ENCODE results near the gene P4HB.

P4HB gene

GRCh38 chr17:81810892-81811704, 49.2 kb downstream of the P4HB start:
- H3K9me3 Mint-ChIP-seq, result no peaks in the 10 kb centered on the region
- H3K4me3 Mint-ChIP-seq, result no peak overlapping the region
- TF ChIP-seq, protein P1, sequence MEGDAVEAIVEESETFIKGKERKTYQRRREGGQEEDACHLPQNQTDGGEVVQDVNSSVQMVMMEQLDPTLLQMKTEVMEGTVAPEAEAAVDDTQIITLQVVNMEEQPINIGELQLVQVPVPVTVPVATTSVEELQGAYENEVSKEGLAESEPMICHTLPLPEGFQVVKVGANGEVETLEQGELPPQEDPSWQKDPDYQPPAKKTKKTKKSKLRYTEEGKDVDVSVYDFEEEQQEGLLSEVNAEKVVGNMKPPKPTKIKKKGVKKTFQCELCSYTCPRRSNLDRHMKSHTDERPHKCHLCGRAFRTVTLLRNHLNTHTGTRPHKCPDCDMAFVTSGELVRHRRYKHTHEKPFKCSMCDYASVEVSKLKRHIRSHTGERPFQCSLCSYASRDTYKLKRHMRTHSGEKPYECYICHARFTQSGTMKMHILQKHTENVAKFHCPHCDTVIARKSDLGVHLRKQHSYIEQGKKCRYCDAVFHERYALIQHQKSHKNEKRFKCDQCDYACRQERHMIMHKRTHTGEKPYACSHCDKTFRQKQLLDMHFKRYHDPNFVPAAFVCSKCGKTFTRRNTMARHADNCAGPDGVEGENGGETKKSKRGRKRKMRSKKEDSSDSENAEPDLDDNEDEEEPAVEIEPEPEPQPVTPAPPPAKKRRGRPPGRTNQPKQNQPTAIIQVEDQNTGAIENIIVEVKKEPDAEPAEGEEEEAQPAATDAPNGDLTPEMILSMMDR (IDR thresholded peaks at IDR 0.05; ENCODE audit: unreplicated experiment in 3 of 3), result no peak
- no peaks in the 10 kb centered on the region for H3K4me1 Mint-ChIP-seq
- H3K27ac Mint-ChIP-seq, result no peak overlapping the region
- peaks cover 7% of the 10 kb centered on the region for H3K36me3 Mint-ChIP-seq (ENCODE audit: low read depth)
- H3K27me3 Mint-ChIP-seq (ENCODE audit: low read depth), result peaks cover 40% of the 10 kb centered on the region

GRCh38 chr17:81810476-81810875, 49.9 kb downstream of the P4HB start:
- H3K27ac Mint-ChIP-seq, result no peak overlapping the region
- H3K9me3 Mint-ChIP-seq, result no peaks in the 10 kb centered on the region
- no peak overlapping the region for H3K4me3 Mint-ChIP-seq
- peaks cover 45% of the 10 kb centered on the region for H3K27me3 Mint-ChIP-seq (ENCODE audit: low read depth)
- peaks cover 7% of the 10 kb centered on the region for H3K36me3 Mint-ChIP-seq (ENCODE audit: low read depth)
- TF ChIP-seq, protein P1 (IDR thresholded peaks at IDR 0.05; ENCODE audit: unreplicated experiment in 3 of 3), result no peak
- no peaks in the 10 kb centered on the region for H3K4me1 Mint-ChIP-seq

GRCh38 chr17:81809556-81809998, 50.8 kb downstream of the P4HB start:
- no peak overlapping the region for H3K27ac Mint-ChIP-seq
- H3K36me3 Mint-ChIP-seq (ENCODE audit: low read depth), result peaks cover 7% of the 10 kb centered on the region
- no peak overlapping the region for H3K4me3 Mint-ChIP-seq
- peaks cover 50% of the 10 kb centered on the region for H3K27me3 Mint-ChIP-seq (ENCODE audit: low read depth)
- TF ChIP-seq, protein P1 (IDR thresholded peaks at IDR 0.05; ENCODE audit: unreplicated experiment in 3 of 3), result no peak
- H3K4me1 Mint-ChIP-seq, result no peaks in the 10 kb centered on the region
- no peaks in the 10 kb centered on the region for H3K9me3 Mint-ChIP-seq

DNA sequence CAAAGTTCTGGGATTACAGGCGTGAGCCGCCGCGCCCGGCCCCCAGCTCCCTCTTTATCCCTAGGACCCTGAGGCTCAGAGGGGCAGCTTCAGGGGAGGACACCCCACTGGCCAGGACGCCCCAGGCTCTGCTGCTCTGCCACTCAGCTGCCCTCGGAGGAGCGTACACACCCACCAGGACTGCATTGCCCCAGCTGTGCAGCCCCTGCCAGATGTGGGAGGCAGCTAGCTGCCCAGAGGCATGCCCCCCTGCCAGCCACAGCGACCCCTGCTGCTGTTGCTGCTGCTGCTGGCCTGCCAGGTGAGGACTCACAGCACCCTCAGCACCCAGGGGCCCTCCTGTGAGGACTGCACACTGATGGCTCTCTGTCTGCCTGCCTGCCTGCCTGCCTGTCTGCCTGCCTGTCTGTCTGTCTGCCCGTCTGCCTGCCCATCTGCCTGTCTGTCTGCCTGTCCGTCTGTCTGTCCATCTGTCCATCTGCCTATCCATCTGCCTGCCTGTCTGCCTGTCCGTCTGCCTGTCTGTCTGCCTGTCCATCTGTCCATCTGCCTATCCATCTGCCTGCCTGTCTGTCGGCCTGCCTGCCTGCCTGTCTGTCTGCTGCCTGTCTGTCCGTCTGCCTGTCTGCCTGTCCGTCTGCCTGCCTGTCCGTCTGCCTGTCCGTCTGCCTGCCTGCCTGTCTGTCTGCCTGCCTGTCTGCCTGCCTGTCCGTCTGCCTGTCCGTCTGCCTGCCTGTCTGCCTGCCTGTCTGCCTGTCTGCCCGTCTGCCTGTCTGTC, 51.4 kb downstream of the P4HB start:
- Mint-ChIP-seq H3K36me3 (ENCODE audit: low read depth) (peaks cover 7% of the 10 kb centered on the region), H3K4me3 (peak overlapping the region in 1 of 3 experiments; percentile 8), H3K27me3 (ENCODE audit: low read depth) (peaks cover 50% of the 10 kb centered on the region), H3K27ac (no peak overlapping the region), H3K9me3 (no peaks in the 10 kb centered on the region), H3K4me1 (no peaks in the 10 kb centered on the region)
- TF ChIP-seq, protein P1 (IDR thresholded peaks at IDR 0.05; ENCODE audit: unreplicated experiment in 3 of 3), result no peak

- no peaks in the 10 kb centered on the region for H3K9me3 Mint-ChIP-seq
- no peaks in the 10 kb centered on the region for H3K4me1 Mint-ChIP-seq
- TF ChIP-seq, protein P1 (IDR thresholded peaks at IDR 0.05; ENCODE audit: unreplicated experiment in 3 of 3), result no peak
- H3K27me3 Mint-ChIP-seq (ENCODE audit: low read depth), result peaks cover 61% of the 10 kb centered on the region
- H3K36me3 Mint-ChIP-seq (ENCODE audit: low read depth), result peaks cover 7% of the 10 kb centered on the region
- H3K27ac Mint-ChIP-seq, result no peak overlapping the region
- H3K4me3 Mint-ChIP-seq, result no peak overlapping the region
These were observed 52.5 kb downstream of the P4HB start for GRCh38 chr17:81807839-81808238.
